Activated T-cell treated with anti-CD3 and anti-CD28 coated beads, Interleukin-2, amount 50 U/mL, for 4 hours (primary cell): ENCODE data around the gene PRKD1. TPM values are rescaled to one million over a fixed set of nuclear protein-coding genes. Genes with fewer than 3 reads are reported as not detected.
"Not testable (repeated sequence)": the region's sequence is repeated elsewhere in the genome, so short reads cannot be mapped to it uniquely, and the experiment has no call there.

Source experiments
- ATAC-seq, 2 donors: fragments of 200-7000 bp; cut with Tn5 transposase; one replicate each; pipeline ENCODE4 v1.10.0; 2021
- DNase-seq: peaks from one replicate; pipeline ENCODE4 v3.0.0-alpha.2; 2020
- H3K27me3 Mint-ChIP-seq: one replicate; pipeline ENCODE4 v1.8.0; 2021; ENCODE audit warnings: low read depth, mixed read lengths
- H3K36me3 Mint-ChIP-seq: one replicate; pipeline ENCODE4 v1.8.0; 2022; ENCODE audit warnings: mixed read lengths; ENCODE audit not compliant: insufficient read depth
- H3K4me1 Mint-ChIP-seq: one replicate; pipeline ENCODE4 v1.8.0; 2021; ENCODE audit warnings: low read depth, mixed read lengths
- H3K4me3 Mint-ChIP-seq: one replicate; pipeline ENCODE4 v1.8.0; 2021; ENCODE audit warnings: mild to moderate bottlenecking, moderate library complexity, mixed read lengths
- H3K9me3 Mint-ChIP-seq: one replicate; pipeline ENCODE4 v1.8.0; 2021; ENCODE audit warnings: mixed read lengths
- total RNA-seq, 3 donors: library from RNA; stranded (reverse); gene quantifications; one replicate each; pipeline ENCODE4 v1.2.1, GENCODE V29; 2021

The PRKD1 gene
- total RNA-seq, 3 donors from 2014 or later, result 0.11 TPM; not detected in 2

DNA sequence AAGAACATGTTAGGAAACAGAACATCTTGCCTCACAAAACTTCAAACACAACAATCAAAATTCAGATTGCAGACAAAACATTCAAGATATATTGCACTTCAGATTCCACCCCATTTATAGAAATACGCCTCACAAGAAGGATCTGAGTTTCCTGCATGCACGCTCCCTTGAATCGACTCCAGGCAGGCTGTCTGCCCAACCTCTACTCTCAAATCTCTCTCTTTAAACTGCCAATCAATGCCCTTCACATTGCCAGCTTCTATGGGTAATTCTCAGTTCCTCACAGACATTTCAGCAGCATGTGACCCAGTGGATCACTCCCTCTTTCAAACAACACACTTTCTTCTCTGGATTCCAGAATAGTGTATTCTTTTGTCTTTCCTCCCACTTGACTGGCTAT lies 184.1 kb downstream of the PRKD1 start:
- H3K9me3 Mint-ChIP-seq, result peaks cover 9% of the 10 kb centered on the region
- H3K4me1 Mint-ChIP-seq, result no peaks in the 10 kb centered on the region
- DNase-seq (no peak), ATAC-seq (no peak)
- no peaks in the 10 kb centered on the region for H3K36me3 Mint-ChIP-seq
- H3K4me3 Mint-ChIP-seq, result no peak overlapping the region
- H3K27me3 Mint-ChIP-seq, result no peaks in the 10 kb centered on the region

- H3K4me3 Mint-ChIP-seq, result no peak overlapping the region
- ATAC-seq, result no peak
- no peaks in the 10 kb centered on the region for H3K4me1 Mint-ChIP-seq
- H3K9me3 Mint-ChIP-seq, result peaks cover 9% of the 10 kb centered on the region
- no peaks in the 10 kb centered on the region for H3K36me3 Mint-ChIP-seq
- DNase-seq, result no peak
- no peaks in the 10 kb centered on the region for H3K27me3 Mint-ChIP-seq
Measured at GRCh38 chr14:29741909-29742401, 185.7 kb downstream of the PRKD1 start.

DNA sequence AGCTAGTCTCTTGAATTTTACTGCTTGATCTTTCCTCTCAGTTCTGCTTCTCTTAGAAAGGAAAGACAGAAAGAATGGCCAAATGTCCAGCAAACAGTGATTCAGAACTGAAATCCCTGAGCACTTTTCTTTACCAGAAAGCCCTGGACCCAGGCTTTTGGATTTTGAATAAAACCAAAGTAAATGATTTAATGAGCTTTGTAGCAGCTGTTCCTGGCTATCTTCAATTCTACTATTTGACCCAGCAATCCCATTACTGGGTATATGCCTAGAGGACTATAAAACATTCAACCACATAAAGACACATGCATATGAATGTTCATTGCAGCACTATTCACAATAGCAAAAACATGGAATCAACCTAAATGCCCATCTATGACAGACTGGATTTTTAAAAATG lies 187.2 kb downstream of the PRKD1 start:
- Mint-ChIP-seq H3K4me3 (no peak overlapping the region), H3K36me3 (no peaks in the 10 kb centered on the region), H3K9me3 (peaks cover 9% of the 10 kb centered on the region), H3K4me1 (no peaks in the 10 kb centered on the region), H3K27me3 (no peaks in the 10 kb centered on the region)
- ATAC-seq, result no peak
- no peak for DNase-seq

- H3K27me3 Mint-ChIP-seq, result no peaks in the 10 kb centered on the region
- peaks cover 5% of the 10 kb centered on the region for H3K9me3 Mint-ChIP-seq
- H3K4me3 Mint-ChIP-seq, result no peak overlapping the region
- ATAC-seq (no peak), DNase-seq (no peak)
- no peaks in the 10 kb centered on the region for H3K4me1 Mint-ChIP-seq
- H3K36me3 Mint-ChIP-seq, result no peaks in the 10 kb centered on the region
Measured at GRCh38 chr14:29738950-29739349, 188.7 kb downstream of the PRKD1 start.

- DNase-seq, result no peak
- no peak for ATAC-seq
- Mint-ChIP-seq H3K4me1 (no peaks in the 10 kb centered on the region), H3K36me3 (no peaks in the 10 kb centered on the region), H3K9me3 (no peaks in the 10 kb centered on the region), H3K4me3 (no peak overlapping the region), H3K27me3 (no peaks in the 10 kb centered on the region)
Measured at GRCh38 chr14:29738056-29738455, 189.6 kb downstream of the PRKD1 start.

GRCh38 chr14:29735459-29735858 lies 192.2 kb downstream of the PRKD1 start:
- no peak for ATAC-seq
- no peak overlapping the region for H3K4me3 Mint-ChIP-seq
- peaks cover 3% of the 10 kb centered on the region for H3K9me3 Mint-ChIP-seq
- no peaks in the 10 kb centered on the region for H3K36me3 Mint-ChIP-seq
- no peaks in the 10 kb centered on the region for H3K4me1 Mint-ChIP-seq
- no peaks in the 10 kb centered on the region for H3K27me3 Mint-ChIP-seq
- no peak for DNase-seq

GRCh38 chr14:29734732-29735131 lies 192.9 kb downstream of the PRKD1 start:
- Mint-ChIP-seq H3K4me1 (no peaks in the 10 kb centered on the region), H3K9me3 (peaks cover 3% of the 10 kb centered on the region)
- no peak for ATAC-seq

GRCh38 chr14:29726560-29727331 lies 200.9 kb downstream of the PRKD1 start:
- H3K9me3 Mint-ChIP-seq, ATAC-seq, DNase-seq, H3K36me3 Mint-ChIP-seq, H3K4me1 Mint-ChIP-seq, H3K4me3 Mint-ChIP-seq, H3K27me3 Mint-ChIP-seq: not testable (repeated sequence)

More at GRCh38 chr14:29734732-29735131, 192.9 kb downstream of the PRKD1 start:
- Mint-ChIP-seq H3K4me3 (no peak overlapping the region), H3K27me3 (no peaks in the 10 kb centered on the region), H3K36me3 (no peaks in the 10 kb centered on the region)
- no peak for DNase-seq

DNA sequence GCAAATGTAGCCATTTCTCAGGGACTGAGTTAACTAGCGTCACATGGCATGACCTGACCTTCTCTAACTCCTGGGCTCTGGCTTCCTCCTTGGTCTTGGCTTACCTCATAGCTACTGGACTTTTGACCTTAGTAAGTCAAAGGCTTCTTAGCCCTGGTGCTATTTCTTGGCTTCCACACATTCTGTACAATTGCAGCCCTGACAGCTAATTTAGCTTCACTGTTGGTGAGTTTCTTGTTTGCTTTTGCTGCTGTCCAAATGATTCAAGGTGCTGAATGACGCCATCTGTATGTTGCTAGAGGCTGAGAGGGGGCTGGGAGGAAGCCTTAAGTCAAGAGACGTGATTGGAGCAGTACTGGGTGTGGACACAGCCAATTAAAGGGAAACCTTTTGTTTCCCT lies 202.7 kb downstream of the PRKD1 start:
- Mint-ChIP-seq H3K4me1 (no peaks in the 10 kb centered on the region), H3K9me3 (peaks cover 3% of the 10 kb centered on the region), H3K4me3 (no peak overlapping the region), H3K36me3 (no peaks in the 10 kb centered on the region), H3K27me3 (no peaks in the 10 kb centered on the region)
- ATAC-seq (no peak), DNase-seq (no peak)

DNA sequence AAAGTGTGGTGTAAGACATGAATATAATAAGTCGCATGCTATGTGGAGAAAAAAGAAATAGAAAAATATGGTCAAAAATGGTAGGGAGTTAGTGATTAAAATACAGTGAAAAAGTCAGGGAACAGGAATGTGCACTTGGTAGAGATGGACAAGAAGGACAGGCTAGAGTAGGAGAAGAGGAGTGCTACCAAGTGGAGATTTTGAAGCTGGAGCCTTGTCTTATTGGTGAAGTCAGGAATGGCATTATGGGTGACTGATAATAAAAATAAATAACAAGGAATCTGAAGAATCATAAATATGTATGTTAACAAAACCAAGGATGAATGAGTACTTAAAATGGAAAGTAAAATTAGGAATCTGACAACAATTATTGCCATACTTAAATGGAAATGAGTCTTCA lies 204.8 kb downstream of the PRKD1 start:
- no peaks in the 10 kb centered on the region for H3K4me1 Mint-ChIP-seq
- H3K27me3 Mint-ChIP-seq, result no peaks in the 10 kb centered on the region
- H3K9me3 Mint-ChIP-seq, result peaks cover 9% of the 10 kb centered on the region
- no peak for DNase-seq
- no peaks in the 10 kb centered on the region for H3K36me3 Mint-ChIP-seq
- no peak overlapping the region for H3K4me3 Mint-ChIP-seq
- ATAC-seq, result no peak

DNA sequence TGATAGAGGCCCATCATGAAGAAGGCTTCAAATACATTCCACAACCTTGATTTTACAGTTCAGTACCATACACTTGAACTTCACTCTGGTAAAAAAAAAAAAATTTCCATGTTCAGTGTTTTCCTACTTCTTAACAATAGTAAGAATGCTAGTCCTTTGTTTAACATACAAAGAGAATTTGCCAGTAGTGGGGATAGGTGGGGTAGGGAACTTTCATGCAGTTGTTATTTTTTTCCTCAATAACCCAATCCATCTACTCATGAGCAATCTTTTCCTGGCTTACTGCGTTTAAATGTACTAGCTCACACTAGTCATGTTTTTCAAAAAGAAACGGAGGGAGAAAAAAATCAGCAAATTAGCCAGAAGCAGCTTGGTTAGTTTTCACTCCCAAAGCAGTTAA lies 206.1 kb downstream of the PRKD1 start:
- H3K4me1 Mint-ChIP-seq, result no peaks in the 10 kb centered on the region
- ATAC-seq, result no peak
- no peak for DNase-seq
- H3K4me3 Mint-ChIP-seq, result no peak overlapping the region
- peaks cover 9% of the 10 kb centered on the region for H3K9me3 Mint-ChIP-seq
- H3K36me3 Mint-ChIP-seq, result no peaks in the 10 kb centered on the region
- H3K27me3 Mint-ChIP-seq, result no peaks in the 10 kb centered on the region

DNA sequence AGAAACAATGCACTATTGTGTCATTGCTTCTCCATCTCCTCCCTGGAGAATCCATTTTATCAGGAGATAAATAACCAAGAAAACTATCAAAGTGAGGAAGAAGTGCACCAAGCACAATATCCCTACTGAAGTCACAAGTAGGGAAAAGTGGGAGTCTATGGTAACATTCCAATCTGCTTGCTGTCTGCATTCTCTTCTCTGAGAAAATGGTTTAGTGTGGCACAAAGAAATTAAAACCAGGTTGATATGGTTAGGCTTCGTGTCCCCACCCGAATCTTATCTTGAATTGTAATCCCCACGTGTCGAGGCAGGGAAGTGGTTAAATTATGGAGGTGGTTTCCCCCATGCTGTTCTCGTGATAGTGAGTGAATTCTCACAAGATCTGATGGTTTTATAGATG lies 209.7 kb downstream of the PRKD1 start:
- no peak for DNase-seq
- no peak for ATAC-seq
- no peak overlapping the region for H3K4me3 Mint-ChIP-seq
- H3K27me3 Mint-ChIP-seq, result no peaks in the 10 kb centered on the region
- H3K9me3 Mint-ChIP-seq, result peaks cover 12% of the 10 kb centered on the region
- no peaks in the 10 kb centered on the region for H3K36me3 Mint-ChIP-seq
- H3K4me1 Mint-ChIP-seq, result no peaks in the 10 kb centered on the region

DNA sequence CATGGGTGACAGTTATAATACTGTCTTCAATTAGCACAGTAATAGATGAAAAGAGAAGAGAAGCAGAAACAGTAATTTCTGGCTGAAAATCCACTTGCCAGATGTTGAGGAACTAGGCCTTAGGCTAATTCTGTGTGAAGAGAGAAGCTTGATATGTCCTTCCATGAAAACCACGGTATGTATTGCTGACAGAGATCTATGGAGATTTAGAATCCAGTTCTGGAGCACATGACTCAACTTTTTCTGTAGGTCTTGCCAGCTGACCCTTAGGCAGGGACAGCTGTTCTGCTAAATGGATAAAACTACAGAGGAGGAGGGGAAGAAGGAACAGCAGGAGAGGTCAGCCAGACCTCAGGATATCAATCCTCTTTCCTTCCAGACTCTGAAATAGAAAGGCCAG lies 211.5 kb downstream of the PRKD1 start:
- DNase-seq (no peak), ATAC-seq (no peak)
- Mint-ChIP-seq H3K9me3 (peaks cover 12% of the 10 kb centered on the region), H3K4me3 (no peak overlapping the region), H3K36me3 (no peaks in the 10 kb centered on the region), H3K27me3 (no peaks in the 10 kb centered on the region), H3K4me1 (no peaks in the 10 kb centered on the region)

DNA sequence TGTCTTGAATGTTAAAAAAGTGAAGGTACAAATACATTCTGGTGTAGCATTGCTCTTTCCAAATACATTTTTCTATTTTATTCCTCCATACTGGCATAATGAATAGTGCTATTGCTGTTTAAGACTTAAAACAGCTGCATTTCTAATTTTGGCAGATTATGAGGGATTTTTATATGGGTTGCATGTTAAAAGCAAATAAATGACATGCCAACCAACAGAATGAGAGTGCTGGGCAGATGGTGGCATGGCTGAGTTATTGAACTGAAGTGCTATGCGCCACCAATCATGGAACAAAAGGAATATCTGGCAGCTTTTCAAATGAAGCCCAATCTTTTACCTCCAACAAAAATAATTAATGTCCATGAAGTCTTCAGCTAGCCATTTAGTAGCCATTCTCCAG lies 215.0 kb downstream of the PRKD1 start:
- Mint-ChIP-seq H3K36me3 (no peaks in the 10 kb centered on the region), H3K27me3 (no peaks in the 10 kb centered on the region), H3K4me1 (no peaks in the 10 kb centered on the region), H3K4me3 (no peak overlapping the region), H3K9me3 (peaks cover 7% of the 10 kb centered on the region)
- DNase-seq, result no peak
- no peak for ATAC-seq

DNA sequence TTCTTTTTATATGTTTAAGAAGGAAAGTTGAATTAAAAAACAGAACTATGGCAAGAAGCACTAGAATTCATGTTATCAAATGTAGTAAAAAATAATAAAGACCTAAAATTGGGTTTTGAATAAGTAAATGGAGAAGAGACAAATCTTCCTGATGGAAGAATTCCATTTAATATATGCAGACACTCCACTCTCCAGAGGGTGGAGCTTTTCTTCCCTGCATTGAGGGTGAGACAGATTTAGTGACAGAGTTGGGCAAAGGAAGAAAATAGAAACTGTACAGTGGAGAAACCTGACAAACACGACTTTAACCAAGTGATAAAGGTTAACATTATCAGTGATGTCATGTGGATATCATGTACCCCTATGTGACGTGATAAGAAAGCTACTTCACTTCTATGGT lies 217.6 kb downstream of the PRKD1 start:
- no peak overlapping the region for H3K4me3 Mint-ChIP-seq
- ATAC-seq (no peak), DNase-seq (no peak)
- H3K9me3 Mint-ChIP-seq, result peaks cover 16% of the 10 kb centered on the region
- no peaks in the 10 kb centered on the region for H3K4me1 Mint-ChIP-seq
- no peaks in the 10 kb centered on the region for H3K27me3 Mint-ChIP-seq
- no peaks in the 10 kb centered on the region for H3K36me3 Mint-ChIP-seq
